Ectodermal cell (in vitro differentiated cells): ENCODE results near the gene SS18L1.

ENCODE experiments used
- H3K27ac ChIP-seq: 2 replicates; pipeline ENCODE4 v1.7.0; 2013; ENCODE audit warnings: mild to moderate bottlenecking, low read depth, low read length; ENCODE audit not compliant: insufficient read depth, poor library complexity, severe bottlenecking
- H3K27me3 ChIP-seq: 2 replicates; pipeline ENCODE4 v1.7.0; 2013; ENCODE audit warnings: mild to moderate bottlenecking, low read length; ENCODE audit not compliant: insufficient read depth, control insufficient read depth, poor library complexity, severe bottlenecking
- H3K36me3 ChIP-seq: one replicate; pipeline ENCODE4 v1.7.0; 2013; ENCODE audit warnings: low read length; ENCODE audit not compliant: control insufficient read depth, insufficient read depth
- H3K4me1 ChIP-seq: one replicate; pipeline ENCODE4 v1.7.0; 2013; ENCODE audit warnings: low read length; ENCODE audit not compliant: control insufficient read depth, insufficient read depth
- H3K4me3 ChIP-seq: 2 replicates; pipeline ENCODE4 v1.7.0; 2013; ENCODE audit warnings: low read depth, low read length, control low read depth; ENCODE audit not compliant: insufficient read depth
- H3K9me3 ChIP-seq: 2 replicates; pipeline ENCODE4 v1.7.0; 2013; ENCODE audit warnings: mild to moderate bottlenecking, low read length, moderate library complexity; ENCODE audit not compliant: control insufficient read depth
- WGBS, 2 experiments: methylation state at CpG; one replicate each; pipeline ENCODE4 v1.1.7; 2013; ENCODE audit warnings: missing lambda C conversion rate in 2 of 2; 5-methylcytosine and 5-hydroxymethylcytosine counted together

Gene SS18L1

GRCh38 chr20:62163485-62163865 lies 19.9 kb downstream of the SS18L1 start:
- no peaks in the 10 kb centered on the region for H3K9me3 ChIP-seq
- H3K27ac ChIP-seq: no peak overlapping the region
- 95 to 97% methylated on average over 25 of the region's 25 CpGs for WGBS, 2 experiments
- no peak overlapping the region for H3K4me3 ChIP-seq
- H3K36me3 ChIP-seq: peaks cover 50% of the 10 kb centered on the region
- H3K4me1 ChIP-seq: no peaks in the 10 kb centered on the region
- H3K27me3 ChIP-seq: no peaks in the 10 kb centered on the region

DNA sequence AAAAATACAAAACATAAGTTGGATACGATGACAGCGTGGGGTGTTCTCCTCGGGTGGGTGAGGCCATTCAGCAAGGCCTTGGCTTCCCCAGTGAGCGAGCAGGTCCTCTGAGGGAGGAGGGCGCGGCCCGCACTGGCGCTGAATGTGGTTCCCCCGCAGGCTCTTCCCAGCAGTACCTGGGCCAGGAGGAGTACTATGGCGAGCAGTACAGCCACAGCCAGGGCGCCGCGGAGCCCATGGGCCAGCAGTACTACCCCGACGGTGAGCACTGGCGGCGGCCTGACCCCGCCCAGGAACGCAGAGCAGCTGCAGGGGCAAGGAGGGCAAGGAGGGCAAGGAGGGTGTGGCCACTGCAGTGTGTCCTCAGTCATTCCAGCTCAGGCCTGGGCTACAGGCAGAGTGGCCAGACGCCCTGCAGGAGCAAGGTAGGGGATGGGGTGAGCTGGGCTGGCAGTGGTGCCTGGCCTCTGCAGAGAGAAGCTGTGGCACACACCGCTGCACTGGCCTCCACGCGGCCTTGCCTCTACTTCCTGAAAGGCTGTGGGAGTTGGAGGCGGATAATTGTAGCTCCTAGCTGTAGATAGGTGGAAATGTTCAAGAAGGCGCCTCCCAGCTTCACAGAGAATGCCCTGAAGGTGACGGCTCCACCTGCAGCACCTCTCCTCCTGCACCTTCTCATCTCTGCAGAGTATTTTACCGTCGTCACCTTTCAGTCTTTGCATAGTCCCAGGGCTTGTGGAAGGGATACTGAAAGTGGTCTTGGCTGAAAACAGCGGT lies 20.6 kb downstream of the SS18L1 start:
- Histone ChIP-seq H3K27ac (no peak overlapping the region), H3K27me3 (no peaks in the 10 kb centered on the region), H3K4me1 (no peaks in the 10 kb centered on the region), H3K36me3 (peaks cover 50% of the 10 kb centered on the region), H3K9me3 (no peaks in the 10 kb centered on the region), H3K4me3 (no peak overlapping the region)
- 96 to 97% methylated on average over 29 of the region's 29 CpGs for WGBS, 2 experiments

DNA sequence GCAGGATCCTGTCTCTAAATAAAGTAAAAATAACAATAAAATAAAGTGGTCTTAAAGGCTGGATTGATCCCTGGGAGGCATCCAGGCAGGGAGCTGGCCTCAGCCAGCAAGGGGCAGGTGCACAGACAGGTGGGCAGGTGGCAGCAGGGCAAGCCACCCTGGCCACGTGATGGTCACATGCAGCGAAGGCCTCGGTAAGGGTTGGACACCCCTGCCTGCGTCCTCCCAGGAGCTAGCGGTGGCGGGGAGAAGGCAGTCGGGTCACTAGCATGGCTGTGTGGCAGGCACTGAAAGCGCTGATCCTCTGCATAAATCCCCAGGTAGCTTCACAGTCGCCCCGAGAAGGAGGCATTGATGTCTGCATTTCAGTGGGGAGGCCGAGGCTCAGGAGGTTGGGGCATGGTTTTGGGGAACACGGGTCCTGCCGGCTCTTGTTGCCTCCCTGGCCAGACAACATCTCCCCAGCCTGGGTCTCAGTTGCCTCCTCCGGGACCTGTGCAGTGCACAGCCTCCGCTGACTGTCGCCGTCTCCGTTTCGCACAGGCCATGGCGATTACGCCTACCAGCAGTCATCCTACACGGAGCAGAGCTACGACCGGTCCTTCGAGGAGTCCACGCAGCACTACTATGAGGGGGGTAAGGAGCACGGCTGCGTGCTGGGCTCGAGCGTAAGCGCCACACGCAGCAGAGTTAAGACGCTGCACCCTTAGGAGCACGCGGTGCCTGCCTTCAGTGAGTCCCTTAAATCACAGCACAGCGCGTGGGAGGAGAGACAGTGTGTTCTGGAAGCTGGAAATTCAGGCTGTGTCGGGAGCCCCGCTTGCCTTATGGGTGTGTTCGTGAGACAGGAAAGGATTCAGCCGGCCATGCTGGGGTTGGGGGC lies 21.6 kb downstream of the SS18L1 start:
- 97 to 98% methylated on average over 41 of the region's 41 CpGs for WGBS, 2 experiments
- Histone ChIP-seq H3K27me3 (no peaks in the 10 kb centered on the region), H3K27ac (no peak overlapping the region), H3K36me3 (peaks cover 50% of the 10 kb centered on the region), H3K9me3 (no peaks in the 10 kb centered on the region), H3K4me1 (no peaks in the 10 kb centered on the region), H3K4me3 (no peak overlapping the region)

DNA sequence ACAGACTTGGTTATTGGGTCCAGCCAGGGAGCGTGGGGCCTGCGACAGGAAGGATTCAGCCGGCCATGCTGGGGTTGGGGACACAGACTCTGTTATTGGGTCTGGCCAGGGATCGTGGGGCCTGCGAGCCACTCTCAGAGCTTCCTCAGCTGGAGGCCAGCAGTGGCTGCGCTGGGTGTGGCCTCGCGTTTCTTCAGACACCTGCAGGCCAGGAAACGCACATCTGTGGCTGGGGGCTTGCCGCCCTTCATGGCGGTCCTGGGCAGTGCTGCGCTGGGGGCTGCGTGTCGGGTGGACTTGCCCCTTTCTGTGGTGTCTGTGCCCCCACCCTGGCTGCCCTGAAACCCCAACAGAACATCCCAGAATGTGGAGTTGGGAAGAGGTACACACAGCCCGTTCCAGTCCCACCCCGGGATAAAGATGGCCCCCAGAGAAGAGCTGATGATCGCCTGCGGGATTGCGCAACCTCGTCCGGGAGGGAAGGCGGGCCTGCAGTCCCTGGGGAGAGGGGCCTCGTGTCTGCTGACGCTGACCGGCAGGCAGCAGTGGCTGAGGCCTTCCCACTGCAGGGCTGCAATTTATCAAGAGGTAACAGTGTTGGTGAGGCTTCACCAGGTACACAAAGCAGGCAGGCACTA lies 22.3 kb downstream of the SS18L1 start:
- WGBS, 2 experiments: 95 to 96% methylated on average over 25 of the region's 25 CpGs
- no peaks in the 10 kb centered on the region for H3K27me3 ChIP-seq
- no peak overlapping the region for H3K4me3 ChIP-seq
- no peak overlapping the region for H3K27ac ChIP-seq
- no peaks in the 10 kb centered on the region for H3K9me3 ChIP-seq
- H3K36me3 ChIP-seq: peaks cover 45% of the 10 kb centered on the region
- H3K4me1 ChIP-seq: no peaks in the 10 kb centered on the region

- WGBS, 2 experiments: 92 to 96% methylated on average over 6 of the region's 6 CpGs
- Histone ChIP-seq H3K9me3 (no peaks in the 10 kb centered on the region), H3K4me1 (no peaks in the 10 kb centered on the region), H3K4me3 (no peak overlapping the region), H3K27ac (no peak overlapping the region), H3K27me3 (no peaks in the 10 kb centered on the region), H3K36me3 (peaks cover 40% of the 10 kb centered on the region)
These were observed 23.9 kb downstream of the SS18L1 start for GRCh38 chr20:62167474-62167873.

- H3K36me3 ChIP-seq: peaks cover 36% of the 10 kb centered on the region
These were observed 24.5 kb downstream of the SS18L1 start for GRCh38 chr20:62168061-62168460.

GRCh38 chr20:62168890-62169435 lies 25.4 kb downstream of the SS18L1 start:
- Histone ChIP-seq H3K36me3 (peaks cover 29% of the 10 kb centered on the region), H3K4me3 (no peak overlapping the region), H3K27ac (no peak overlapping the region), H3K27me3 (no peaks in the 10 kb centered on the region), H3K9me3 (no peaks in the 10 kb centered on the region), H3K4me1 (no peaks in the 10 kb centered on the region)
- 96 to 97% methylated on average over 23 of the region's 23 CpGs for WGBS, 2 experiments

More at GRCh38 chr20:62168061-62168460, 24.5 kb downstream of the SS18L1 start:
- no peaks in the 10 kb centered on the region for H3K4me1 ChIP-seq
- H3K27ac ChIP-seq: no peak overlapping the region
- no peaks in the 10 kb centered on the region for H3K9me3 ChIP-seq
- no peaks in the 10 kb centered on the region for H3K27me3 ChIP-seq
- WGBS, 2 experiments: 91 to 96% methylated on average over 4 of the region's 4 CpGs
- no peak overlapping the region for H3K4me3 ChIP-seq

GRCh38 chr20:62170536-62170935 lies 27.0 kb downstream of the SS18L1 start:
- Histone ChIP-seq H3K27ac (no peak overlapping the region), H3K9me3 (no peaks in the 10 kb centered on the region), H3K4me1 (no peaks in the 10 kb centered on the region), H3K27me3 (no peaks in the 10 kb centered on the region), H3K4me3 (no peak overlapping the region), H3K36me3 (peaks cover 26% of the 10 kb centered on the region)
- 93 to 94% methylated on average over 9 of the region's 9 CpGs for WGBS, 2 experiments

DNA sequence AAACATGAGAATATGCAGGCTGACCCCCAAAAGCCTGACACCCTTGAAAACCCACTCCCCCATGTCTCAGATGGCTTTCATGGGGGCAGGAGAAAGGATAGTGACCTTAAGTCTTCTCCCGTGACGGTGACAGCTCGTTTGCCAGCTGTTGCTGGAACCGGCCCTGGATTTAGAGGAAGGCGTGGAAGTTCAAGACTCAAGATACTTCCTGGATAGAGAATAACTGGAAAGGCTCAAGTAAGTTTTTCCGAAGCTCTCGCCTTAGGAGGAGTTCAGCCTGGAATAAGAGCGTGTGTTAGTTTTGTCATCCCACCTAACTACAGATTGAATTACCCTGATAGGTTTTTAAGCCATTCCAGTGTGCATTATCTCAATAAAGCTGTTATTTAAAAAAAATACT lies 27.7 kb downstream of the SS18L1 start:
- Histone ChIP-seq H3K4me3 (no peak overlapping the region), H3K4me1 (no peaks in the 10 kb centered on the region), H3K27ac (no peak overlapping the region), H3K27me3 (no peaks in the 10 kb centered on the region), H3K36me3 (peaks cover 23% of the 10 kb centered on the region), H3K9me3 (no peaks in the 10 kb centered on the region)
- 97% methylated on average over 8 of the region's 8 CpGs for WGBS, 2 experiments

GRCh38 chr20:62172666-62173065 lies 29.1 kb downstream of the SS18L1 start:
- H3K36me3 ChIP-seq: peaks cover 20% of the 10 kb centered on the region
- H3K9me3 ChIP-seq: no peaks in the 10 kb centered on the region
- no peaks in the 10 kb centered on the region for H3K4me1 ChIP-seq
- 95% methylated on average over 18 of the region's 18 CpGs for WGBS, 2 experiments
- no peaks in the 10 kb centered on the region for H3K27me3 ChIP-seq
- H3K4me3 ChIP-seq: no peak overlapping the region
- H3K27ac ChIP-seq: no peak overlapping the region
